GM21737 (cell line): Measurements from ENCODE around the gene EXO5.
"Not testable (repeated sequence)": the region's sequence is repeated elsewhere in the genome, so short reads cannot be mapped to it uniquely, and the experiment has no call there.

ENCODE experiments used
- ATAC-seq: cut with Tn5 transposase; IDR thresholded peaks from one replicate; pipeline ENCODE4 v1.9.1; 2021; ENCODE audit warnings: mild to moderate bottlenecking, moderate library complexity; ENCODE audit not compliant: unreplicated experiment

EXO5 gene

DNA sequence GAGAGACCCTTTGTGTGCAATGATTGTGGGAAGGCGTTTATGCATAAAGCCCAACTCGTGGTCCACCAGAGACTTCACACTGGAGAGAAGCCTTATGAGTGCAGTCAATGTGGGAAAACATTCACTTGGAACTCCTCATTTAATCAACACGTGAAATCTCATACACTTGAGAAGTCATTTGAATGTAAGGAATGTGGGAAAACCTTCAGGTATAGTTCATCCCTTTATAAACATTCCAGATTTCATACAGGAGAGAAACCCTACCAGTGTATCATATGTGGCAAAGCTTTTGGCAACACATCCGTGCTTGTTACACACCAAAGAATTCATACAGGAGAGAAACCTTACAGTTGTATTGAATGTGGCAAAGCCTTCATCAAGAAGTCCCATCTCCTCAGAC, 38.4 kb downstream of the EXO5 start:
- no peak for ATAC-seq

DNA sequence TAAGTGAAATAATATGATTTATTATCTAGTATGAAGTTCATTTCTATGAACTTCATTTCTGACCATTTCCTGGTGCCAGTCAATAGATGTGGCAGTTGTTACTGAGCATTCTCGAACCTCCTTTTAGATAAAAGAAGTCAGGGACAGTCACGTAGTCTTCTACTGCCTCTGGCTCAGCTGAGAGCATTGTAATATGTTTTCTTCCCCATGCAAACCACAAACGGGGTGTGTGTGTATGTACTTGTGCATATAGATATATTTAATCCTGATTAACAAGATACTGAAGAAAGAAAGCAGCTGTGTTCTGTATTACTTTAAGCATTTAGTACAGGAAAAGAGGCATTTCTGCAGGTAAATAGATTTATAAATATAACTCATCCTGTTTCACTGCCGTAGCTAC, 44.5 kb downstream of the EXO5 start:
- ATAC-seq = no peak

DNA sequence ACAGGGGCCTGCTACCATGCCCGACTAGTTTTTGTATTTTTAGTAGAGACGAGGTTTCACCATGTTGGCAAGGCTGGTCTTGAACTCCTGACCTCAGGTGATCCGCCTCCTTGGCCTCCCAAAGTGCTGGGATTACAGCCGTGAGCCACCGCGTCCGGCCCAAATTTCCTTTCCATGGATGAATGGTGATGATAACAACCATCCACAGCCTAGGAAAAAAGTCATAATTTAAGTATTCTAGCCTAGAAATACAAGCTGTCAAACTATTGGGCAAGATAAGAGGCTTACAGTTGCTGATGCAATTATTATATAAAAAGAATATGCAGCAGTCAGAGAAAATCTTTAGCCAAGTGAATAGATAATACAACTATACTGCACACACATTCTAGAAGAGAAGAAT, 46.2 kb downstream of the EXO5 start:
- not testable (repeated sequence) for ATAC-seq

DNA sequence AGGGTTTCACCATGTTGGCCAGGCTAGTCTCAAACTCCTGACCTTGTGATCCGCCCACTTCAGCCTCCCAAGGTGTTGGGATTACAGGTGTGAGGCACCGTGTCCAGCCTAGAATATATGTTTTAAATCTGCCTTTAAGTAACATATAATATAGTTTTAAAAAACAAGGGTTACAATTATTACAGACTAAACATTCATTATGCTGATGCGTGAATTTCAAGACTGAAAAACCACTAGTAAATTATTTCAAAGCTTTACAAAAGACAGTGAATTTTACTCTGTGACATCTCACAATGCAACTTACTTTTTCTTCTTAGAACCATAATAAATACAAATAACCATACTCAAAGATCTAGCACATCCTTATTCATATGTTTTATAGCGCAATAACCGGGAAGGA, 47.6 kb downstream of the EXO5 start:
- no peak for ATAC-seq

DNA sequence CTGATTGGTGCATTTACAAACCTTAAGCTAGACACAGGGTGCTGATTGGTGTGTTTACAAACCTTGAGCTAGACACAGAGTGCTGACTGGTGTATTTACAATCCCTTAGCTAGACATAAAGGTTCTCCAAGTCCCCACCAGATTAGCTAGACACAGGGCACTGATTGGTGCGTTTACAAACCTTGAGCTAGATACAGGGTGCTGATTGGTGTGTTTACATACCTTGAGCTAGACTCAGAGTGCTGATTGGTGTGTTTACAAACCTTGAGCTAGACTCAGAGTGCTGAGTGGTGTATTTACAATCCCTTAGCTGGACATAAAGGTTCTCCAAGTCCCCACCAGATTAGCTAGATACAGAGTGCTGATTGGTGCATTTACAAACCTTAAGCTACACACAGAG, 49.7 kb downstream of the EXO5 start:
- not testable (repeated sequence) for ATAC-seq

DNA sequence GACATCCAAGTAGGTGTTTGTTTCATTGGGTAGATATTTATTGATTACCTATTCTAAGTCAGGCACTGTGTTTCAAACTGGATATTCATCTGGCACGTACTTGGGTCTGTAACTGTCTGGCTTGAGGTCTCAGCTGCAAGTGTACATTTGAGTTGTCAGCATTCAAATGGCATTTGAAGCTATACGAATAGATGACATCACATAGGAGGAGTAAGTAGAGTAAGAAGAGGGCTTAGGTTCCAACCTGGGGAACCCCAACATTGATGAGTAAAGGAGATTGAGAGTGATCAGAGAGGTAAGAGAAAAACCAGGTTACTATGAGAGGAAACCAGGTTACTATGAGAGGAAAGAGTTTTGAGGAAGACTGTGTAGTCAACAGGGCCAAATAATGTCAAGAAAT, 53.6 kb downstream of the EXO5 start:
- ATAC-seq = no peak

DNA sequence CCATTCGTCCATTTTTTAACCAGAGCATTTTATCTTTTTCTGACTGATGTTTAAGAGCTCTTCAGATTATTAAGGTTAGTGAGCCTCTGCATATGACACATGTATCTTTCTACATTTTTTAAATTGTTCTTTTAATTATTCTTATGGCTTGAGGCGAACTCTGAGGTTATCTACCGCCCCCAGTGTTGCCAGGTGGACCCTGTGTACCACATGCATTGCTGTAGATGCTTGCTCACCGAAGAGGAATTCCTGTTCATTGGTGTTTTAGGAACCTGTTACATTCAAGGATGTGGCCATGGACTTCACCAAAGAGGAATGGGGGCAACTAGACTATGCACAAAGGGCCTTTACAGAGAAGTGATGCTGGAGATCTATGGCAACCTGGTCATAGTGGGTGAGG, 54.7 kb downstream of the EXO5 start:
- ATAC-seq = no peak

DNA sequence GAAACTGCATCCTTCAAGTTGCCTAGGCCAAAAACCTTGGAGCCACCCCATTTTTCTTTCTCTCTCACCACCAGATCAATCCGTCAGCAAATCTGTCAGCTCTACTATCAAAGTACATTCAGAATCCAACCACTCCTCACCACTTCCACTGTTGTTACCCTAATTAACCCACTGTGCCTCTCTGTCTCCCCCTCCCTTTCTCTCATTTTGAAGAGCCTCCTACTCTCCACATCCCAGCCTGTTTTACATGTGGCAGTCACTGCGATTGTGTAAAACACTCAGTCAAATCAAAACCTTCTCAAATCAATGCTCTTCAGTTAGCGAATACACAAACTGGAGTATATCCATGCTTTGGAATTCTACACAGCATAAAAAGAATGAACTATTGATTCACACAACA, 55.9 kb downstream of the EXO5 start:
- ATAC-seq = no peak

DNA sequence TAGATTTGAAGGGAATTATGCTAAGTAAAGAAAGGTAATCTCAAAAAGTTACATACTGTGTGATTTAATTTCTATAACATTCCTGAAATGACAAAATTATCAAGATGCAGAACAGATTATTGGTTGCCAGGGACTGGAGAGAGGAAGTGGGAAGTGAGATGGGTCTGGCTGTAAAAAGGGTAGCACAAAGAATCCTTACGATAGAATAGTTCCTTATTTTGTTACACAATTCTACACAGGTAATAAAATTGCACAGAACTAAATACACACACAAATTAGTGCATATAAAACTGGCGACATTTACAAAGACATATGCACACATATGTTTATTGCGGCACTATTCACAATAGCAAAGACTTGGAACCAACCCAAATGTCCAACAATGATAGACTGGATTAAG, 56.3 kb downstream of the EXO5 start:
- no peak for ATAC-seq
